Panc1 (cell line): ENCODE results near the gene GMPR. TPM values are rescaled to one million over a fixed set of nuclear protein-coding genes. Genes with fewer than 3 reads are reported as not detected.
"Not testable (repeated sequence)": the region's sequence is repeated elsewhere in the genome, so short reads cannot be mapped to it uniquely, and the experiment has no call there.

Experiments used
- ATAC-seq: fragments of 200-7000 bp; cut with Tn5 transposase; 2 replicates; pipeline ENCODE4 v1.9.1; 2020; ENCODE audit warnings: mild to moderate bottlenecking, moderate library complexity
- BruUV-seq: library from RNA; stranded (reverse); fragments of 400-500 nt; replicated peaks from 2 replicates; lab custom pipeline; 2021; lab: Mats Ljungman, UMichigan
- CTCF ChIA-PET: fragments of 300-600 bp; sonication (Branson Sonifier 250); formaldehyde crosslinking; loops from one replicate; lab custom pipeline; 2022; ENCODE audit warnings: antibody characterized with exemption; lab: Charles Lee
- POLR2A ChIA-PET: fragments of 300-600 bp; sonication (Branson Sonifier 250); formaldehyde crosslinking; loops from one replicate; lab custom pipeline; 2022; ENCODE audit warnings: antibody characterized with exemption; lab: Charles Lee
- DNase-seq: peaks from one replicate; pipeline ENCODE4 v3.0.0-alpha.2; 2010; ENCODE audit warnings: low read depth, low spot score
- H3K27ac ChIP-seq: 2 replicates; pipeline ENCODE4 v1.5.1; 2011; ENCODE audit warnings: mild to moderate bottlenecking, low read length, inconsistent platforms
- H3K27me3 ChIP-seq: fragments of 200-500 bp; sonication (Bioruptor generic); 2 replicates; pipeline ENCODE4 v1.6.0; 2014; ENCODE audit warnings: low read length, inconsistent platforms; ENCODE audit not compliant: control insufficient read depth, insufficient read depth
- H3K36me3 ChIP-seq: fragments of 200-500 bp; sonication (Bioruptor generic); 2 replicates; pipeline ENCODE4 v1.5.1; 2014; ENCODE audit warnings: inconsistent platforms, mild to moderate bottlenecking, low read length, moderate library complexity; ENCODE audit not compliant: control insufficient read depth, insufficient read depth
- H3K4me1 ChIP-seq: 2 replicates; pipeline ENCODE4 v1.5.1; 2011; ENCODE audit warnings: inconsistent platforms, mild to moderate bottlenecking, low read length, moderate library complexity; ENCODE audit not compliant: control insufficient read depth, insufficient read depth
- H3K4me3 ChIP-seq, 2 experiments: 2 replicates each; pipeline ENCODE4 v1.5.1; 2011 to 2012; ENCODE audit warnings: low read depth in 2 of 2, low read length in 2 of 2, mild to moderate bottlenecking in 2 of 2, inconsistent platforms in 1 of 2, moderate library complexity in 1 of 2
- H3K9me3 ChIP-seq: fragments of 200-500 bp; sonication (Bioruptor generic); 2 replicates; pipeline ENCODE4 v1.5.1; 2014; ENCODE audit warnings: low read depth, mild to moderate bottlenecking, inconsistent platforms, low read length, moderate library complexity; ENCODE audit not compliant: control insufficient read depth, insufficient read depth
- CTCF ChIP-seq: fragments of 450-650 bp; IDR thresholded peaks from 2 replicates; pipeline ENCODE4 v1.5.1; 2017; ENCODE audit warnings: mild to moderate bottlenecking
- POLR2AphosphoS5 ChIP-seq: IDR thresholded peaks from 2 replicates; pipeline ENCODE4 v1.6.1; 2012; ENCODE audit warnings: mild to moderate bottlenecking, low read depth, low read length, moderate library complexity
- REST ChIP-seq, 2 experiments: IDR thresholded peaks; 2 replicates each; pipeline ENCODE4 v1.6.1; 2011 to 2012; ENCODE audit warnings: low read depth in 2 of 2, control low read depth in 1 of 2, low read length in 1 of 2, mild to moderate bottlenecking in 1 of 2, moderate library complexity in 1 of 2; ENCODE audit not compliant: insufficient read depth in 1 of 2
- SIN3A ChIP-seq: IDR thresholded peaks from 2 replicates; pipeline ENCODE4 v1.6.1; 2012; ENCODE audit warnings: low read depth, mild to moderate bottlenecking, low read length, moderate library complexity, borderline replicate concordance; ENCODE audit not compliant: insufficient read depth
- TCF7L2 ChIP-seq: IDR thresholded peaks from 2 replicates; pipeline ENCODE4 v1.6.1; 2011; ENCODE audit warnings: mild to moderate bottlenecking, low read depth, low read length, inconsistent platforms
- in situ Hi-C: cut with HindIII; loops from 2 replicates; pipeline ENCODE4 v1.10.0; 2016; ENCODE audit warnings: low sequenced_read_pairs, low pct_unique_long_range_greater_than_20kb
- intact Hi-C: fragments of 100-400 bp; cut with micrococcal nuclease; formaldehyde crosslinking; loops from one replicate; pipeline ENCODE4 v1.10.0; 2022; ENCODE audit not compliant: unreplicated experiment
- total RNA-seq: library from RNA; stranded (reverse); gene quantifications from one replicate; pipeline ENCODE4 v1.2.1, GENCODE V29; 2021; ENCODE audit not compliant: unreplicated experiment

GMPR gene
- total RNA-seq, 1 experiment from 2014 or later: 3.5 TPM

DNA sequence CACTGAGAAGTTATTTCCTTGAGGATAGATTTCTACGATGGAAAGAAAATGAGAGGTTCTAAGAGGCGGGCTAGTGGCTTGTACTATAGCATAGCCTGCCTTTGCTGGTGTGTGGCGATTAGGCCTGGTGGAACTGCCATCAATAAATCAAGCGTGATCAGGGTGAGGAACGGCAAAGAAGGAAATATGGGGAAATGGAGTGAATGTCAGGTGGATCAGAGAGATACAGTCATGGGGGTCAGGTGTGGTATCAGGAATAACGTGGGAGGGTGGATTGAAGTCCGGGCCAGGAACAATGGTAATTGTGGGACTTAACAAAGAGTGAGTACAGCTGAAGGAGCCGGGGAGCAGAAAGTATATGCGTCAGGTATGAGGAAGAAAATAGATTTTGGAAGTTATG, 22.2 kb downstream of the GMPR start:
- CTCF ChIA-PET, H3K4me1 ChIP-seq, POLR2A ChIA-PET, ATAC-seq, H3K27ac ChIP-seq, H3K9me3 ChIP-seq, H3K27me3 ChIP-seq, DNase-seq, intact Hi-C loops, H3K36me3 ChIP-seq, BruUV-seq, H3K4me3 ChIP-seq, in situ Hi-C loops: not testable (repeated sequence)

DNA sequence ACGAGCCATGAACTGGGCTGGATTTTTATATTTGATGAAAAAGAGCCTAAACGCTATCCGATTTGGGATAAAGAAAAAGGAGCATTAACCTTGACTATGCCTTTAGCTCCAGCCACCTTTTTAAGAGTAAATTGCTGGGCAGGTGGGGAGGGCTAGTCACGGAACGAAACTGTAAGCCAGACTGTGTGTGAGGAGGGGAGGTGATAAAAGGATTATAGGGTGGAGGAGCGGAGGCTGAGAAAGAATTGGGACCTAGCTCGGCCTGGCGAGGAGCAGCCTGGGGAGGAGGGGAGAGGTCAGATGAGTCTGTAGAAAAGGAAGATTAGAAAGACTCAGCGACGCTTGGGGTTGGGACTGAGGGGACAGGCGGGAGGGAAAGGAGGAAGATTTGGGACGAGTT, 24.4 kb downstream of the GMPR start:
- ATAC-seq, H3K27me3 ChIP-seq, H3K27ac ChIP-seq, POLR2A ChIA-PET, CTCF ChIA-PET, H3K4me3 ChIP-seq, intact Hi-C loops, in situ Hi-C loops, BruUV-seq, H3K9me3 ChIP-seq, H3K36me3 ChIP-seq, H3K4me1 ChIP-seq, DNase-seq: not testable (repeated sequence)

GRCh38 chr6:16263464-16264099, 25.2 kb downstream of the GMPR start:
- H3K4me3 ChIP-seq, H3K27me3 ChIP-seq, H3K4me1 ChIP-seq, intact Hi-C loops, in situ Hi-C loops, ATAC-seq, POLR2A ChIA-PET, CTCF ChIA-PET, H3K27ac ChIP-seq, H3K36me3 ChIP-seq, DNase-seq, H3K9me3 ChIP-seq, BruUV-seq: not testable (repeated sequence)

DNA sequence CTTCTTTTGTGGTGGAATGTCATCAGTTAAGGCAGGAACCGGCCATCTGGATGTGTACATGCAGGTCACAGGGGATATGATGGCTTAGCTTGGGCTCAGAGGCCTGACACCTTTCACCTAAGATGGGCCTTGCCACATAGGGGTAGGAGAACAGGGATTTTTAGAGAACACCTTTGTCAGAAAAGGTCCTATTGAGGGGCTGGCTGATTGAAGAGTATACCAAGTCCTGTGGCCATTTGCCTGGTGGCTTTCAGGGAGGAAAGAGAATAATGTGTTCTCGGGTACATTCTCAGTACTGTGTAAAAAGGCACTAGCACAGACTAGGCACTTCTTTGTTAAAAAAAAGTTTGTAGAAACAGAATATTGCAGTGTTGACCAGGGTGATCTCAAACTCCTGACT, 26.4 kb downstream of the GMPR start:
- Histone ChIP-seq H3K9me3 (no peaks in the 10 kb centered on the region), H3K36me3 (no peaks in the 10 kb centered on the region), H3K27me3 (no peaks in the 10 kb centered on the region), H3K27ac (no peak overlapping the region), H3K4me1 (no peaks in the 10 kb centered on the region), H3K4me3 (no peak overlapping the region)
- POLR2A ChIA-PET: no interaction called here
- intact Hi-C loops: no loop called here
- DNase-seq (no peak), ATAC-seq (no peak)
- in situ Hi-C loops: no loop called here
- BruUV-seq: no TSS peak
- CTCF ChIA-PET: no interaction called here
- TF ChIP-seq TCF7L2: no peak
- TF ChIP-seq SIN3A: no peak
- no peak for TF ChIP-seq REST (IDR thresholded peaks at IDR 0.05; ENCODE audit: insufficient read depth in 1 of 2, low read depth in 2 of 2, low read length in 1 of 2)
- no peak for TF ChIP-seq CTCF
- no peak for TF ChIP-seq POLR2AphosphoS5
